GM12873 (cell line): ENCODE data around the gene SUMO2.

Source experiments
- CTCF ChIP-seq: IDR thresholded peaks from 2 replicates; pipeline ENCODE4 v1.5.1; 2012; ENCODE audit warnings: low read depth, mild to moderate bottlenecking, moderate library complexity, low read length, control low read depth; ENCODE audit not compliant: insufficient read depth; ENCODE audit errors: missing control alignments

The SUMO2 gene

DNA sequence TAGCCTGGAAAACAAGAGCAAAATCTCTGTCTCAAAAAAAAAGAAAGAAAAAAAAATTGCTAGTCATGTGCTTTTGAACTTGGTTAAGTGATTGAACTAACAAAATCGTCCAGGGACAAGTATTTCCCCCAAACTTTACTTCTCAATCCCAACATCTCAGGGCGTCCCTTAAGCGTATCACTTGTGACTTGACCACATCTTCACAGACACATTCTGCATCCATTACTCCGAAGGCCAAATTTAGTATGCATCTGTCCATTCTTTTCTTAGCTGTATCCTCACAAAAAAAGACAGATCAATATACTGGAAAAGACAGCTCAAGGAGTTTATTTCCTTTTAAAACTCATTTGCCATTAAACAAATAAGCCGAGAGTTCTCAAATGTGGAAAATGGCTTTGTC, 22.5 kb downstream of the SUMO2 start:
- TF ChIP-seq CTCF = no peak

DNA sequence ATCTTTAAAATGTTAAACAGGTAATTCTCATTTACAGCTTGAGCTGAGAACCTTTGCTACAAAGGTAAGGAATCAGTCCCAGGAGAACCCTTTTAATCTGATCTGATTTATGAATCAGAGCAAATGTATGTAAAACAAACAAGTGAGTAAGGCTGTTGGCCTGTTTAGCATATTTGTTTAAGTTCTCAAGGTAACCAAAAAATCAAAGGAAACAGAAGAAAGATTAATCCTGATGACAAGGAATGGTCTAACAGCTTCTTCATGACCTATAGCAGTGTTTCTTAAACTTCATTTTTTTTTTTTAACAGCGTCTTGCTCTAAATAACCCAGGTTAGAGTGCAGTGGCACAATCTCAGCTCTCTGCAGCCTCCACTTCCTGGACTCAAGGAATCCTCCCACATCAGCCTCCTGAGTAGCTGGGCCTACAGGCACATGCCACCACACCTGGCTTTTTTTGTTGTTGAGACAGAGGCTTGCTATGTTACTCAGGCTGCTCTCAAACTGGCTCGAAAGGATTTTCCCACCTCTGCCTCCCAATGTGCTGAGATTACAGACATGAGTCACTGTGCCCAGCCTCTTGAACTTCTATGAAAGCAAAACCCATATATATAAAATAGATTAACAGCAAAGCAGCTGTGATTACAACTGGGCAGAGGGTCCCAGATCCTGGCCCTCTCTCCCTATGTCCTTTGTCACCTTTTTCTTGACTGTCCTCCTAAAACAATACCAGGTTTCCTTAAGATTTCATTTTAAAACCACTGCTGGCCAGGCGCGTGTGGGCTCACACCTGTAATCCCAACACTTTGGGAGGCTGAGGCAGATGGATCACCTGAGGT, 23.3 kb downstream of the SUMO2 start:
- TF ChIP-seq CTCF = no peak

DNA sequence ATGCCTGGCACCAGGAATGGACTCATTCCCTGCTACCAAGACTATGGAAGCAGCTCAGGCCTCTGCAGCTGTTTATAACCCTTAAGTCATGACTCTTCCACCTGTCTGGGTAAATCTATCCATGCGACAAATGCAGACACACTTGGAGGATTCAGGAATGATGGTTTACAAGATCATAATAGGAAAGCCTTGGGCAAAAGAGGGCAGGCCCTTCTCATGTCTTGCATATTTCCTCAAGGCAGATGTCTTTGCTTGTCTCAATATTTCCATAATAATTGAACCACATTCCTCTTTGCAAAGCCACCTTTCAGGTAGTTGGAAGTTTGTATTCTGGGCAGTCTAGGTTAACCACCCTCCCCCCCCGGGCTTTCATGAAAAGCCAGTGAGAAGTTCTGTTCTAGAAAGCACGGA, 27.6 kb downstream of the SUMO2 start:
- no peak for TF ChIP-seq CTCF

DNA sequence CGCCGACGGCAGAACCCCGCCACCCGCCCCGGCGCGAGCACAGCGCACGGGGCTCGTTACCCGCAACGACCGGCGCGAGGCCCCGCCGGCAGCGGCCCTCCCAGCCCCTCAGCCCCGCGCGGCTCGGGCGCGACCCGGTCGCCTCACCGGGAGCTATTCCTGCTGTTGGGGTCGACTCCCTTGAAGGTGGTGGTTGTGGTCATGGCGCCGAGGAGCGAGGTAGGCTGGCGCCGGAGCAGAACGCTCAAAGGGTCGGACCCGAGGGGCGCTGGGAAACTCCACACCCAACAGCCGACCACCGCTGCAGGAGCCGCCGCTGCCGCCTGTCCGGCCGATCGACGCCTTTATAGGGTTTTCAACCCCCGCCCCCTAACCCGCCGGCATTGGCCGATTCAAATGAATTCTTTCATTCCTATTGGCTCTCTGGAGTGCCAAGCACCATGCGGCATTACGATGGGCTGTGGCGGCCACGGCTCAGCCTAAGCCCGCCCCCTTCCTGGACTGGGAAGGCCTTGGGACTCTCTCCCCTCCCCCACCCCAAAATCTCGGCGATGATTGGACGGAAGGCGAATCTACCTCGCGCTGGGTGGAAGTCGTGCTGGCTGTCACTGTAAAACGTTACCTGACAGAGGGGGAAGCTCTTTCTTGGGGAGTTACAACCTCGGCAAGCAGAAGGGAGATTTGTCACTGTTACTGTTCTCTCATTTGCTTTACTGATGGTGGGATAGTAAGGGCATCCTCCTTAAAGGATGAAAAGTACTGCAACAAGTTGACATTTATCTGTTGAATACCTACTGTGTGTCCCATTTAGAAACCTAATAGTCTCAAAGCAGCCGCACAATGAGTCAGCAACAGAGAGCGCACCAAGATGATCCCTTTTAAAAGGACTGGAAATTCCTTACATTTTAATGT, 28.3 kb downstream of the SUMO2 start, which contains the start of gene JPT1:
Gene JPT1, minus strand, starts transcription at position 318 of the 912 bp plus-strand sequence. Its CDS starts 115 bp downstream, at position 203.
- TF ChIP-seq CTCF = no peak

GRCh38 chr17:75153780-75154194, 29.0 kb downstream of the SUMO2 start:
- no peak for TF ChIP-seq CTCF

- TF ChIP-seq CTCF = no peak
Observed at GRCh38 chr17:75152922-75153779, 29.6 kb downstream of the SUMO2 start.

DNA sequence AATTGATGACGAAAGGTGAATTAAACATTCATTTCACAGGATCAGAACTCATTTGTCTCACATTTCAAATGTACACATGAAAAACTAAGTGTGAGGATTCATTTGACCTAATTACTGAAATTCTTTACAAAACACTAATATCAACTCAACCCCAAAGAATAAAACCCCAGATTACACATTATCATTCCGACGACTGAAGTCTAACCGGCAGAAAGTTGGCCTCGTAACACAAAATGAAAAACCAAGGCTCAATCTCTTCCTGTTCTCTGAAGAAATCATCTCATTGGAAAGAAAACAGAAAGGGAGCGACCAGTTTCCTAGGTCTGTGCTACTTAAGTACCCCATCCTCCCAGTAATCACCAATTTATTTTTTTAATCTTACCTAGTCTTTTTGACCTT, 30.2 kb downstream of the SUMO2 start:
- TF ChIP-seq CTCF = no peak
